Esophagus squamous epithelium (tissue), 4 donors: ENCODE measurements around the gene CD34.

ENCODE experiments used
- CTCF ChIP-seq, 6 experiments: fragments of 450-650 bp in 4 of 6; fragments of 200-600 bp in 2 of 6; sonication (generic) in 2 of 6; IDR thresholded peaks; one replicate each; pipeline ENCODE4 v1.5.1; 2016 to 2019; ENCODE audit warnings: antibody characterized with exemption in 6 of 6, mild to moderate bottlenecking in 4 of 6, moderate library complexity in 4 of 6
- POLR2A ChIP-seq, 4 donors: fragments of 450-650 bp; IDR thresholded peaks; one replicate each; pipeline ENCODE4 v1.6.1; 2017; ENCODE audit warnings: antibody characterized with exemption in 4 of 4, mild to moderate bottlenecking in 4 of 4, moderate library complexity in 3 of 4

- no peak for TF ChIP-seq CTCF (IDR thresholded peaks at IDR 0.05)
- no peak for TF ChIP-seq POLR2A (IDR thresholded peaks at IDR 0.05)
Observed at GRCh38 chr1:207903053-207903452, 7.9 kb downstream of the CD34 start.
